Pulmonary artery endothelial cell (primary cell): ENCODE measurements around the gene BLACAT1. TPM values are rescaled to one million over a fixed set of nuclear protein-coding genes. Genes with fewer than 3 reads are reported as not detected.
"Not testable (repeated sequence)": the region's sequence is repeated elsewhere in the genome, so short reads cannot be mapped to it uniquely, and the experiment has no call there.

Experiments used
- DNase-seq: peaks from one replicate; pipeline ENCODE4 v3.0.0-alpha.2; 2011; ENCODE audit warnings: low read depth, low spot score
- total RNA-seq: library from RNA; depleted of rRNA; stranded (reverse); fragments of >200 nt; gene quantifications from 2 replicates; pipeline ENCODE4 v1.2.3, GENCODE V29; 2014

BLACAT1 gene
- total RNA-seq, 1 donor from 2014 or later = not detected

GRCh38 chr1:205421798-205422197 is 34.0 kb downstream of the BLACAT1 start, which contains the start of gene LEMD1:
LEMD1 (minus strand) TSS chr1:205422056; CDS start chr1:205420536, 1,520 bp downstream.
- no peak for DNase-seq

DNA sequence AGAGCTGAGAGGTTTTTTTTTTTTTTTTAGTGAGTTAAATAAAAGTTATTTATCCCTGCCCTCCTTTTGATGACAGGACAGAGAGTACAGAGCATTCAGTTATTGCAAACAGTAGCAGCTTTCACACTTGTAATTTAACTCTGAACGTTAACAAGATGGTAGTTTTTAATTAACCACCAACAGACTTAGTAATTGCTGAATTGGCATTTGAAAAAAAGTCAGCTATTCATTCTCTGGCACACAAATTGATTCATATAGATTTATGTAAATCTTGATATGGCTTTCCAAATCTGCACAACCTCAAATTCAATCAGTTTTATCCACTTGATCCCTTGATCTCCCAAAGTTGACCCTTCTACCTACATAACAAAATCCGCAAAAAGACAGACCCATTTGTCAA is 34.9 kb downstream of the BLACAT1 start:
- no peak for DNase-seq

GRCh38 chr1:205417870-205418635 is 37.8 kb downstream of the BLACAT1 start:
- DNase-seq = no peak

DNA sequence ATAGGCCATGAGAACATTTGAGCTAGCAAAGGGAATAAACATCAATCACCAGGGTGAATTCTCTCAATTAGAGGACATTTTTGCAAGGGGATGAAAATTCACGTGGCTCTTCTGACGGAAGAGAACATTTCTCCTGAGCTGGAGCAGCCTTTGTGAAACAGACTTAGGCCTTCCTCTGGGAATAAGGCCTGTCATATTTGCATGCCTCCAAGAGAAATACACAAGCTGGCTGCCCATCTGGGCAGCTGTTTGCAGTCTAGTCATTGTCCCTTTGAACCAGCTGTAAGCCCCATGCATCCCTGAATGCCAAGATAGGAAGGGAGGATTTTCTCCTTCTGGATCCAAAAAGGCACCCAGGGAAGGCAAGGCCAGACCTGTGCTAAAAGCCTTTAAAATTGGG is 39.5 kb downstream of the BLACAT1 start:
- no peak for DNase-seq

GRCh38 chr1:205410581-205411298 is 45.1 kb downstream of the BLACAT1 start:
- DNase-seq = no peak

DNA sequence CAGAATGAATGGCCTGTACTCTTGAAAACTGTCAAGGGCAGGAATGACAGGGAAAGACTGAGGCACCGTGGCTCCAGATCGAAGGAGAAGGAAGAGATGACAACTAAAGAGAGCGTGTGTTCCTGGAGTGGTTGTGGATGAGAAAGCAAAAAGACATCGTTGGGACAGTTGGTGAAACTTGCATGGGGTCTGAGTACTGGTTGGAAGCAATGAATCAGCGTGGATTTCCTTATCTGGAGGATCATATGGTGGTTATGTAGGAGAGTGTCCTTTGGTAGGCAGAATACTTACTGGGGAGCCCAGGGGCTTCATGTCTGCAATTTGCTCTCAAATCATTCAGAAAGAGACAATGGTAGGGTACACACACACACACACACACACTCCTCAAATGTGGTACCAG is 47.9 kb downstream of the BLACAT1 start:
- DNase-seq = no peak

- DNase-seq = not testable (repeated sequence)
Measured at GRCh38 chr1:205406252-205406651, 49.6 kb downstream of the BLACAT1 start.

Other genes with a start within 250 kb of the BLACAT1 start
- 11.1 and 14.5 TPM in 2 replicates for gene DSTYK, start 244.3 kb downstream of the BLACAT1 start, total RNA-seq
- 1.5 and 2.8 TPM in 2 replicates for gene TMCC2, start 228.1 kb downstream of the BLACAT1 start, total RNA-seq
- gene NUAK2, start 134.3 kb downstream of the BLACAT1 start, total RNA-seq = 1.2 and 1.8 TPM in 2 replicates
- gene KLHDC8A, start 99.1 kb downstream of the BLACAT1 start, total RNA-seq = not detected in 2 replicates
- not detected in 2 replicates for gene LEMD1, start 34.0 kb downstream of the BLACAT1 start, total RNA-seq
- 0.18 TPM in 1 of 2 replicates, not detected in the other for gene CDK18, start 48.6 kb upstream of the BLACAT1 start, total RNA-seq
- gene ELK4, start 176.0 kb upstream of the BLACAT1 start, total RNA-seq = 22.9 and 28.2 TPM in 2 replicates
- gene SLC45A3, start 224.5 kb upstream of the BLACAT1 start, total RNA-seq = 8.3 and 9.8 TPM in 2 replicates